Activated T-helper 1 cell treated with Interleukin-2 at 50 U/mL for 16 hours (primary cell): ENCODE measurements around the gene OBP2B.
"Not testable (repeated sequence)": the region's sequence is repeated elsewhere in the genome, so short reads cannot be mapped to it uniquely, and the experiment has no call there.

Source experiments
- DNase-seq: peaks from one replicate; pipeline ENCODE4 v3.0.0-alpha.2; 2020; ENCODE audit warnings: low read depth

OBP2B gene

GRCh38 chr9:133238272-133238850 lies 29.3 kb upstream of the OBP2B start:
- DNase-seq = no peak

GRCh38 chr9:133237035-133237731 lies 28.1 kb upstream of the OBP2B start:
- no peak for DNase-seq

- not testable (repeated sequence) for DNase-seq
Observed at GRCh38 chr9:133236291-133237034, 27.4 kb upstream of the OBP2B start.

- DNase-seq = no peak
Observed at GRCh38 chr9:133235549-133236222, 26.6 kb upstream of the OBP2B start.

- no peak for DNase-seq
Observed at GRCh38 chr9:133234577-133235322, 25.7 kb upstream of the OBP2B start.

GRCh38 chr9:133233681-133234432 lies 24.8 kb upstream of the OBP2B start:
- DNase-seq = no peak

- not testable (repeated sequence) for DNase-seq
Observed at GRCh38 chr9:133231934-133232568, 23.0 kb upstream of the OBP2B start.

GRCh38 chr9:133230514-133230913 lies 21.5 kb upstream of the OBP2B start:
- DNase-seq = not testable (repeated sequence)

- no peak for DNase-seq
Observed at GRCh38 chr9:133230093-133230492, 21.0 kb upstream of the OBP2B start.

- not testable (repeated sequence) for DNase-seq
Observed at GRCh38 chr9:133228474-133229193, 19.6 kb upstream of the OBP2B start.

- not testable (repeated sequence) for DNase-seq
Observed at GRCh38 chr9:133227996-133228395, 18.9 kb upstream of the OBP2B start.

- no peak for DNase-seq
Observed at GRCh38 chr9:133227242-133227860, 18.3 kb upstream of the OBP2B start.

GRCh38 chr9:133226219-133227171 lies 17.4 kb upstream of the OBP2B start:
- no peak for DNase-seq

- DNase-seq = no peak
Observed at GRCh38 chr9:133225171-133226011, 16.3 kb upstream of the OBP2B start.

- DNase-seq = no peak
Observed at GRCh38 chr9:133224762-133225161, 15.7 kb upstream of the OBP2B start.

- DNase-seq = not testable (repeated sequence)
Observed at GRCh38 chr9:133223159-133223756, 14.2 kb upstream of the OBP2B start.

- not testable (repeated sequence) for DNase-seq
Observed at GRCh38 chr9:133221994-133222393, 12.9 kb upstream of the OBP2B start.
